ENCODE results near the gene SDCCAG8.

The SDCCAG8 gene

DNA sequence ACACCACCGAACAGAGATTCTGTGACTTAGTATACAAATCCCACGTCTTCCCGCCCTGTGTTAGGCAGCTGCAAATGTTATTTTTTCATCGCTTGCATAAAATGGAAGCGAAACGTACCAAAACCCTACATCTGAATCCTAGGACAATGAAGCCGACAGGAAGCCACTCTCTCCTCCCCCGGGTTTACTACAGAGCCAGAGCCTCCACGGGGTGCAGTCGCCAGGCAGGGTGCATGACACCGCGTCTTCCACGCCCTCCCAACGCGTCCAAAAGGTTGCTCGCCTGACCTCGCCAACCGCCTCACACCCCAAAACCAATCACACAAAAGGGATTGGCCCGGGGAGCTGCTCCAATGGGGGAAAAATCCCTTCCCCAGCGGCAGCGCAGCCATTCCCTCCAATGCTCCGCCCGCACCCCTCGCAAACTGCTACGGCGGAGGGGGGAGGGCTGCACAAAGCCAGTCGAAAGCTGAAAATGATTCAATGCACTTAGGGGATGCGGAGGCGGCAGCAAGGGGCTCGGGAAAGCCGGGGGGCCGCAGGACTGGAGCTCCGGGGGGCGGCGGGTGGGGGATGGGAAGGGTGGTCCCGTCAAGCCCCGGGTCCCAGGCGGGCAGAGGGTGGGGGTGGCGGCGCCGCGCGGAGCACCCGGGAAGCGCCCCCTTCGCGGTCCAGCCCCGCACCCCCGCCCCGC, 1.5 kb upstream of the SDCCAG8 start (continued):
- 0 out of 2 replicates have a peak, but pooled peaks have one; percentile 63 for TF ChIP-seq ZNF280D (tag by site-specific recombination; IDR thresholded peaks at IDR 0.05)
- TF ChIP-seq ZNF791 (tag by site-specific recombination; IDR thresholded peaks at IDR 0.05), result no peak
- TF ChIP-seq ZNF112 (tag by site-specific recombination; IDR thresholded peaks at IDR 0.05), result no peak
- TF ChIP-seq ZFP41 (tag by site-specific recombination; IDR thresholded peaks at IDR 0.05; ENCODE audit: borderline replicate concordance), result no peak
- no peak for TF ChIP-seq ZNF37A (tag by site-specific recombination; IDR thresholded peaks at IDR 0.05)
- TF ChIP-seq ZNF274 (IDR thresholded peaks at IDR 0.05; ENCODE audit: low read length), result no peak
- TF ChIP-seq ZNF274 (tag by site-specific recombination; IDR thresholded peaks at IDR 0.05; ENCODE audit: borderline replicate concordance), result no peak
- TF ChIP-seq ZNF404 (tag by site-specific recombination; IDR thresholded peaks at IDR 0.05), result no peak
- no peak for TF ChIP-seq ZNF132 (tag by site-specific recombination; IDR thresholded peaks at IDR 0.05; ENCODE audit: borderline replicate concordance)
- peak; percentile 89 for TF ChIP-seq ZIC2 (tag by site-specific recombination; IDR thresholded peaks at IDR 0.05)
- no peak for TF ChIP-seq ZNF214 (tag by site-specific recombination; IDR thresholded peaks at IDR 0.05; ENCODE audit: borderline replicate concordance)
- TF ChIP-seq, protein P1, sequence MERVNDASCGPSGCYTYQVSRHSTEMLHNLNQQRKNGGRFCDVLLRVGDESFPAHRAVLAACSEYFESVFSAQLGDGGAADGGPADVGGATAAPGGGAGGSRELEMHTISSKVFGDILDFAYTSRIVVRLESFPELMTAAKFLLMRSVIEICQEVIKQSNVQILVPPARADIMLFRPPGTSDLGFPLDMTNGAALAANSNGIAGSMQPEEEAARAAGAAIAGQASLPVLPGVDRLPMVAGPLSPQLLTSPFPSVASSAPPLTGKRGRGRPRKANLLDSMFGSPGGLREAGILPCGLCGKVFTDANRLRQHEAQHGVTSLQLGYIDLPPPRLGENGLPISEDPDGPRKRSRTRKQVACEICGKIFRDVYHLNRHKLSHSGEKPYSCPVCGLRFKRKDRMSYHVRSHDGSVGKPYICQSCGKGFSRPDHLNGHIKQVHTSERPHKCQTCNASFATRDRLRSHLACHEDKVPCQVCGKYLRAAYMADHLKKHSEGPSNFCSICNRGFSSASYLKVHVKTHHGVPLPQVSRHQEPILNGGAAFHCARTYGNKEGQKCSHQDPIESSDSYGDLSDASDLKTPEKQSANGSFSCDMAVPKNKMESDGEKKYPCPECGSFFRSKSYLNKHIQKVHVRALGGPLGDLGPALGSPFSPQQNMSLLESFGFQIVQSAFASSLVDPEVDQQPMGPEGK (tag by site-specific recombination; IDR thresholded peaks at IDR 0.05), result peak; percentile 65
- TF ChIP-seq ZBTB21 (tag by site-specific recombination; IDR thresholded peaks at IDR 0.05), result peak; percentile 31; the same call in 1 of the 2 replicates
- peak; percentile 57; the same call in 1 of the 2 replicates for TF ChIP-seq ZBTB11 (tag by site-specific recombination; conservative IDR thresholded peaks at IDR 0.05; ENCODE audit: low read depth)
- no peak for TF ChIP-seq ZNF707 (tag by site-specific recombination; IDR thresholded peaks at IDR 0.05)
- TF ChIP-seq, protein P2, sequence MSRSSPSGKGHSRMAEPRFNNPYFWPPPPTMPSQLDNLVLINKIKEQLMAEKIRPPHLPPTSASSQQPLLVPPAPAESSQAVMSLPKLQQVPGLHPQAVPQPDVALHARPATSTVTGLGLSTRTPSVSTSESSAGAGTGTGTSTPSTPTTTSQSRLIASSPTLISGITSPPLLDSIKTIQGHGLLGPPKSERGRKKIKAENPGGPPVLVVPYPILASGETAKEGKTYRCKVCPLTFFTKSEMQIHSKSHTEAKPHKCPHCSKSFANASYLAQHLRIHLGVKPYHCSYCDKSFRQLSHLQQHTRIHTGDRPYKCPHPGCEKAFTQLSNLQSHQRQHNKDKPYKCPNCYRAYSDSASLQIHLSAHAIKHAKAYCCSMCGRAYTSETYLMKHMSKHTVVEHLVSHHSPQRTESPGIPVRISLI (tag by site-specific recombination; IDR thresholded peaks at IDR 0.05), result no peak
- peak; percentile 70; the same call in 1 of the 2 replicates for TF ChIP-seq YY1 (tag by site-specific recombination; IDR thresholded peaks at IDR 0.05)
- TF ChIP-seq KLF9 (tag by site-specific recombination; IDR thresholded peaks at IDR 0.05; ENCODE audit: low read depth), result no peak
- TF ChIP-seq ZNF555 (tag by site-specific recombination; conservative IDR thresholded peaks at IDR 0.05), result no peak
- TF ChIP-seq OSR2 (tag by site-specific recombination; IDR thresholded peaks at IDR 0.05), result no peak
- 0 out of 2 replicates have a peak, but pooled peaks have one; percentile 47 for TF ChIP-seq ZNF629 (tag by site-specific recombination; IDR thresholded peaks at IDR 0.05)
- no peak for TF ChIP-seq ZNF248 (tag by site-specific recombination; IDR thresholded peaks at IDR 0.05)
- no peak for TF ChIP-seq PRDM4 (tag by site-specific recombination; IDR thresholded peaks at IDR 0.05)
- TF ChIP-seq, protein P3, sequence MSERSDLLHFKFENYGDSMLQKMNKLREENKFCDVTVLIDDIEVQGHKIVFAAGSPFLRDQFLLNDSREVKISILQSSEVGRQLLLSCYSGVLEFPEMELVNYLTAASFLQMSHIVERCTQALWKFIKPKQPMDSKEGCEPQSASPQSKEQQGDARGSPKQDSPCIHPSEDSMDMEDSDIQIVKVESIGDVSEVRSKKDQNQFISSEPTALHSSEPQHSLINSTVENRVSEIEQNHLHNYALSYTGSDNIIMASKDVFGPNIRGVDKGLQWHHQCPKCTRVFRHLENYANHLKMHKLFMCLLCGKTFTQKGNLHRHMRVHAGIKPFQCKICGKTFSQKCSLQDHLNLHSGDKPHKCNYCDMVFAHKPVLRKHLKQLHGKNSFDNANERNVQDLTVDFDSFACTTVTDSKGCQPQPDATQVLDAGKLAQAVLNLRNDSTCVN (tag by site-specific recombination; optimal IDR thresholded peaks at IDR 0.05), result peak; percentile 30
- no peak for TF ChIP-seq ZNF354C (tag by site-specific recombination; IDR thresholded peaks at IDR 0.05; ENCODE audit: borderline replicate concordance, low read depth)
- peak; percentile 98 for TF ChIP-seq ZNF600 (tag by site-specific recombination; IDR thresholded peaks at IDR 0.05)

All from HEK293 (cell line).